ENCODE results near the gene LAMA4.
A peak's percentile ranks its signal among the peaks of the same experiment; 100 is the strongest.

Gene LAMA4

DNA sequence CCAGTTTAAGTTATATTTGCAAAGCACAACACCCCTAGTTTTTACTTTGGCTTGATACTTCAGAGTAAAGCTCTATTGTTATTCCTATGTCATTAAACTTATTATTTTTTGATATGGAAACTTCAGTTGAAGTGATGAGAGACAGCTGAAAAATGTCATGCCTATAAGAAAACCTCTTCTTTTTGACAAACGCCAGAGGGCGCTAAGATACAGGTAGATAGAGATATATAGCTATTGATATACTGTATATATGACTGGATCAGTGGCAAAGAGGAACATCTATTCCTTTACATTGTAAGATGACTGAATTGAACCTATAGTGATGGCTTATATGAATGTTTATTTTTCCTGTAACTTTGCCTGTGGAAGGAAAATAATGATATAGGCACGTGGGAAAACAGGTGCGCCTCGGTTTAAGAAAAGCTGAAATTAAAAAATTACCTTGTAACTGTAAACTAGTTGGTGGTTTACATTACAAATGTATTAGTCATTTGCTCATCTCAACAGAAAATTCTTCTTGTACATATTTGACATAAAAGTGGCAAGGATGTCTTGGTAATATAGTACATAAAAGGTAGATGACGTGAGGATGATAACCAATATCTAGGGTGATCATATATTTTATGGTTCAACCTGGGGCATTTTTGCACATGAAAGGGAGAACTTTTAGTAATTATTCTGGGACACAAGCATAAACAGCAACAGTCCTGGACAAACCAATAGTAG lies 74.1 kb downstream of the LAMA4 start:
- peak; percentile 61 for DNase-seq

- DNase-seq: no peak
Observed at GRCh38 chr6:112179631-112180030, 74.7 kb downstream of the LAMA4 start.

- no peak for DNase-seq
Observed at GRCh38 chr6:112178846-112179245, 75.5 kb downstream of the LAMA4 start.

GRCh38 chr6:112177092-112177491 lies 77.3 kb downstream of the LAMA4 start:
- DNase-seq: no peak

GRCh38 chr6:112176175-112176574 lies 78.2 kb downstream of the LAMA4 start:
- DNase-seq: no peak

GRCh38 chr6:112173221-112173804 lies 81.1 kb downstream of the LAMA4 start:
- DNase-seq: no peak

DNA sequence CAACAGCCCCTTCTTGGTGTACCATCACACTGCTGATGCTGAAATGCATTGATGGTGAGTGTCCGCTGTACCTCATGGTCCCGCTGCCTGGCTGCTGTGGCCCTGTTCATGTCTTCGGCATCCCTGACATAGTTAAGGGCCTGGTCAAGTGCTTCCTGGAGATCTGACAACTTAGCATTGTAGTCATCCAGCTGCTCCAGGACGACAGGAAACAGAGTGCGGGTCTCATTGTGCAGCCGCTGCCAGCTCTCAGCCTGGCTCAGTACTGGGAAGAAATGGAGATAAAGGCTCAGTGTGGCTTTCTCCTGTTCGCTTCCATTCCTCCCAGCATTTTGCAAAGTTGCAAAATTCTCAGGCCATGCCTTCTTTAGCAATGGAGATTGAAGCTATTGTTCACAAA lies 81.8 kb downstream of the LAMA4 start:
- DNase-seq: no peak

- no peak for DNase-seq
Observed at GRCh38 chr6:112169541-112169940, 84.8 kb downstream of the LAMA4 start.

GRCh38 chr6:112163295-112164257 lies 90.8 kb downstream of the LAMA4 start:
- DNase-seq: peak; percentile 42

- no peak for DNase-seq
Observed at GRCh38 chr6:112160745-112161144, 93.6 kb downstream of the LAMA4 start.

GRCh38 chr6:112156668-112157067 lies 97.7 kb downstream of the LAMA4 start:
- DNase-seq: no peak

DNA sequence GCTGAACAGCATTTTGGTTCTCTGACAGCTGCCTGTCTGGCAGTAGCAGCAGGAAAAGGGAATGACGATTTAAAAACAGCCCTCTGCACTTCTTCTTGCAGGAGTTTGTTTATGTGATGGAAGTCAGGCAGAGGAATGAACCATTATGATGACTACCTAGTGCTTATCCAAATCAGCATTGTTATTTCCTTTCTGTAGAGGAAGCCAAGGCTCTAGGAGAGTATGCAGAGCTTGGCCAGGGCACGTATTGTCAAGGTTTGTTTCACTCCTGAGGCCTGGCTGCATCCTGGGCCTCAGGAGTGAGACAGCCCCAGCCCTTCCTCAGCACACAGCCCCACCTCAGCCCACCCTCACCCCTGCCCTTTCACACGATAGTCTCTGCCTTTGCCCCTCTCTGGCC lies 98.5 kb downstream of the LAMA4 start:
- peak; percentile 1 for DNase-seq

DNA sequence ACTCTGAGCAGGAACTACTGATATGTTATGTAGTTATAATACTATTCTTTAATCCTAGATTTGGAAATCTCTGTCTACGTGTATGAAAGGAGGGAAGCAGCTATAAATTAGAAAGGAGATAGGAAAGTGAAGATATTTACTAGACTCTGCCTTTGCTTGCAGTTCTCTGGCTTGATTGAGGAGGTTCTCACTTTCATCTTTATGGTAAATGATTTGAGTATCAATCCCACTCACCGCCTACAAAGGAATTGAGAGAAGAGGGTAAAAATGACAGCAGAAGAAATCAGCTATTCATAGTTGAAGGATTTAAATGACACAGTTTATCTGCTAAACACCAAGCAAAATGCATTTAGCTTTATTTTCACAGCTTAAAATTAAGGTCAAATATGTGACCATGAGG lies 99.7 kb downstream of the LAMA4 start:
- no peak for DNase-seq

GRCh38 chr6:112153926-112154607 lies 100.3 kb downstream of the LAMA4 start:
- peak; percentile 32 for DNase-seq

- DNase-seq: no peak
Observed at GRCh38 chr6:112150363-112150762, 104.0 kb downstream of the LAMA4 start.

DNA sequence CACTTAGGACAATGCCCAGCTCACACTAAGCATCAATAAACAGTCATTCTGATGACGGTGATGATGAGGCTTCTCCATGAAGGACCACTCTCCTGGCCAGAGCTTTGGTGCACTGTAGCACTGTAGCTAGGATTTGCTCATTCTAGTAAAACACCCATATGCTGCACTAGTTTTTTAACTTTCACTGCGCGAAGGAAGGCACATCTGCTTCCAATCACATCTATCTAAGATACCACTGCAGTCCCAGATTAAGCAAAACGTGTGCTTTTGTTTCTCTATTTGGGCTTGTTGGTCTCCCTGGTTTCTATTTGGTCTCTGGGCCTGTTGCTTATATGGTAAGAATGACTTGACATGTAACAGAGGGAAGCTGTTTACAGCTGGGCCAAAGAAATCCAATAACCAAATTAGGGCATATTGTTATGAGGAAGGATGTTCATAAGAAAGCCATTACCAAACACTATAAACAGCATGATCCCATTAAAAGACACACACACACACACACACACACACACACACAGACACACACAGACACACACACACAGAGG lies 104.6 kb downstream of the LAMA4 start:
- no peak for DNase-seq

DNA sequence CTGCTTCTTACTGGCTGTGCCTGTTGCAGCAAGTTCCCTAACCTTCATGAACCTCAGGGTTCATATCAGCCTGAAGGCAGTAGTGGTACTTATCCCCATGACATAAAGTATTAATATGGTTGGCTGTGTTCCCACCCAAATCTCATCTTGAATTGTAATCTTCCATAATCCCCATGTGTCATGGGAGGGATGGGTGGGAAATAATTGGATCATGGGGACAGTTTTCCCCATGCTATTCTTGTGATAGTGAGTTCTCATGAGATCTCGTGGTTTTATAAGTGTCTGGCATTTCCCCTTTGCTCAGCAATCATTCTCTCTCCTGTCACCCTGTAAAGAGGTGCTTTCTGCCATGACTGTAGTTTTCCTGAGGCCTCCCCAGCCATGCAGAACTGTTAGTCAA lies 105.1 kb downstream of the LAMA4 start:
- no peak for DNase-seq

DNA sequence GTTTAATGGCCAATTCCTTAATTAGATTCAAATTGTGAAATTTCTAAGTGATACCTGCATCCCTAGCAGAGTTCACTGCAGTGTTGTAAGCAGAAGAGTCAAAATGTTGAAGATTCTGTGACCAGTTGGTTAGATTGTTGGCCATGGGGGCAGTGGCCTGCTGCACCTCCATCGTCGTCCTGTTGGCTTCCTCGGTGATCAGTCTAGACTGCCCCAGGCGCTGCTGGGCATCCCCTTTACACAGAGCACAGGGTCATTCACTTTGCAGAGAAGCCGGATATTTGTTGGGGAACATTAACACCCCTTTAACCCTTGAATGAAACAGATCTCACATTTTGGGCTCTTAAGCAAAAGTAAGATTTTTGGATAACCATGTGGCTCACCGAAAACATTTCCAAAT lies 106.3 kb downstream of the LAMA4 start:
- no peak for DNase-seq

GRCh38 chr6:112145080-112145573 lies 109.2 kb downstream of the LAMA4 start:
- no peak for DNase-seq

- DNase-seq: no peak
Observed at GRCh38 chr6:112144145-112144926, 110.0 kb downstream of the LAMA4 start.

DNA sequence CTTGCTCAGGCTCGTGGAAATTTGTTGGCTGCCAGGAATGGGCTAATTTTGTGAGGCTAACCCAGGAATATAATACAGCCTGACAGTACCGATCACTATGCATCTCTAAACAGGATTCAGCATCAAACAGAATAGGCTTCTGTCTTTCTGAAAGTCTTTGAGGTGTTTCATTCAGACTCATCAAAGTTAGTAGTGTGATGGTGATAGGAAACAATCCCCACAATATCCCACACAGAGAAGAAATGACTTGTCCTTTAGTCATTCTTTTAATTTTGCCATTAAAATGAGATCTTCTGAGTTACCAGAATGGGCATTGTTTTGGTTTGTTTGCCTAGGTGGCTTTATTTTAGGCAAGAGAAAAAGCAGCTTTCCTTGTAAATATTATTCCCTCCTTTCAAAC lies 112.7 kb downstream of the LAMA4 start:
- no peak for DNase-seq

DNA sequence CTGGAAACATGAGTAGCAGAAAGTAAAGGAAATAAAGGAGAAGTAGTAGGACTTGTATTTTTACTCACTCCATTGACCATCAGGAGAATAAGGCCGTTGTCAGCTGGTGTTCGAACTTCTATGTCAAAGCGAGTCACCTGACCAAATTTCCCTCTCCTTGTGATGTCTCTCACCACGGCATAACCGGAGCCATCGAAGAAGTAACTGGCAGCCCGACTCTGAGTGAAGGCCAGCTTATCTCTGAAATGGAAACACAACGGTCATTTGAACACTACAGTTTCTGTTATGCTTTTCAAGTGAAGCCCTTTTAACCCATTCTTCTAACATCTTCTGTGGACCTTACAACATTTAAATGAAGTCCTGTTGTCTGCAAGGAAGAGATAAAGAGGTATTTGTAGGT lies 115.3 kb downstream of the LAMA4 start:
- no peak for DNase-seq
